Calu3 (cell line): ENCODE measurements around the gene LARP1. TPM values are rescaled to one million over a fixed set of nuclear protein-coding genes. Genes with fewer than 3 reads are reported as not detected.

Experiments used
- BruUV-seq: library from RNA; stranded (reverse); fragments of 400-500 nt; replicated peaks from 2 replicates; lab custom pipeline; 2021; lab: Mats Ljungman, UMichigan
- CTCF ChIA-PET: fragments of 300-600 bp; sonication (Branson Sonifier 250); formaldehyde crosslinking; loops from one replicate; lab custom pipeline; 2022; ENCODE audit warnings: antibody characterized with exemption; lab: Charles Lee
- DNase-seq: peaks from one replicate; pipeline ENCODE4 v3.0.0; 2022
- H3K27ac Mint-ChIP-seq: one replicate; pipeline ENCODE4 v1.8.0; 2022; ENCODE audit warnings: mixed read lengths; ENCODE audit not compliant: unreplicated experiment
- H3K27me3 Mint-ChIP-seq: one replicate; pipeline ENCODE4 v1.8.0; 2022; ENCODE audit warnings: mixed read lengths; ENCODE audit not compliant: unreplicated experiment
- H3K36me3 Mint-ChIP-seq: one replicate; pipeline ENCODE4 v1.8.0; 2022; ENCODE audit warnings: mild to moderate bottlenecking, moderate library complexity, mixed read lengths; ENCODE audit not compliant: insufficient read depth, unreplicated experiment
- H3K4me1 Mint-ChIP-seq: one replicate; pipeline ENCODE4 v1.8.0; 2022; ENCODE audit warnings: mild to moderate bottlenecking, low read depth, mixed read lengths; ENCODE audit not compliant: unreplicated experiment
- H3K4me3 Mint-ChIP-seq: one replicate; pipeline ENCODE4 v1.8.0; 2022; ENCODE audit warnings: mild to moderate bottlenecking, low read depth, moderate library complexity, mixed read lengths; ENCODE audit not compliant: unreplicated experiment
- H3K9me3 Mint-ChIP-seq: one replicate; pipeline ENCODE4 v1.8.0; 2022; ENCODE audit warnings: low read depth, mixed read lengths; ENCODE audit not compliant: unreplicated experiment
- CTCF ChIP-seq: fragments of 200-600 bp; IDR thresholded peaks from one replicate; pipeline ENCODE4 v1.8.0; 2022; ENCODE audit warnings: antibody characterized with exemption; ENCODE audit not compliant: unreplicated experiment
- intact Hi-C: fragments of 100-400 bp; cut with micrococcal nuclease; formaldehyde crosslinking; loops from one replicate; pipeline ENCODE4 v1.10.0; 2022; ENCODE audit not compliant: unreplicated experiment
- total RNA-seq: library from RNA; stranded (reverse); gene quantifications from 2 replicates; pipeline ENCODE4 v1.2.3, GENCODE V29; 2022

Gene LARP1
- total RNA-seq, 1 experiment from 2014 or later, result 339 TPM

DNA sequence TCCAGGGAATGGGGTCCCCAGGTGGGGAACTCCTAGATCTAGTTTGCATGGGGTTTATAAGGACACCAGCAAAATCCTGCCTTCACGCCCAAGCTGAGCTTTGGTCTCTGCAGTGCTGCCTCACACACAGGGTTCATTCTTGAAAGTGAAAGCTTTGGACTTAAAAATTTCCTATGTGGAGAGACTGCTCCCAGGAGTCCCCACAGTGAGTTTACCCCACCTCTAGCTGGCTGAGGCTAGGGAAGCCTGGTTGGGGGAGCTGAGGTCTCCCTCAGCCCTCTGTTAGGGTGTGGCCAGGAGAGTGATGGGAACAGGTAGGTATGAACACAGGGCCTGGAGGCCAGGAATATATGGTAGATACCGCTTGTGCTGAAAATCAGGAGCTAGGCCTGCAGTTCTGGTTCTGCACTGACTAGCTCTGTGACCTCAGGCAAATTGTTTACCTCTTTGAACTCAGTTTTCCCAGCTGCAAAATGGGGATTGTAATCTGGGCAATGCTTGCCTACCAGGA, 41.5 kb upstream of the LARP1 start:
- Mint-ChIP-seq H3K9me3 (no peaks in the 10 kb centered on the region), H3K27me3 (no peaks in the 10 kb centered on the region), H3K4me1 (peaks cover 44% of the 10 kb centered on the region), H3K4me3 (peak overlapping the region; percentile 63), H3K36me3 (peaks cover 10% of the 10 kb centered on the region), H3K27ac (peak overlapping the region; percentile 66)
- BruUV-seq, result TSS peak; percentile 47
- intact Hi-C loops, result loop anchor here (1.0 to 2.0 kb wide), 3 partner anchors 31 to 63 kb away; no protein-coding TSS in a partner anchor
- CTCF ChIA-PET, result interaction anchor here (0.5 to 1.7 kb wide), 6 partner anchors 18 to 63 kb away, joined by 3 to 11 read pairs (median 4); no protein-coding TSS in a partner anchor
- no peak for TF ChIP-seq CTCF
- DNase-seq, result peak; percentile 46

GRCh38 chr5:154714266-154714986, 40.8 kb upstream of the LARP1 start:
- H3K27me3 Mint-ChIP-seq, result no peaks in the 10 kb centered on the region
- DNase-seq, result peak; percentile 34
- peak overlapping the region; percentile 52 for H3K4me3 Mint-ChIP-seq
- peaks cover 37% of the 10 kb centered on the region for H3K4me1 Mint-ChIP-seq
- peak overlapping the region; percentile 67 for H3K27ac Mint-ChIP-seq
- H3K36me3 Mint-ChIP-seq, result peaks cover 10% of the 10 kb centered on the region
- no peaks in the 10 kb centered on the region for H3K9me3 Mint-ChIP-seq
- CTCF ChIA-PET, result interaction anchor here (0.5 to 1.3 kb wide), 7 partner anchors 24 to 65 kb away, joined by 3 to 11 read pairs (median 4); no protein-coding TSS in a partner anchor
- intact Hi-C loops, result no loop called here
- no TSS peak for BruUV-seq
- no peak for TF ChIP-seq CTCF

GRCh38 chr5:154721481-154722058, 33.6 kb upstream of the LARP1 start:
- BruUV-seq, result no TSS peak
- Mint-ChIP-seq H3K4me1 (no peaks in the 10 kb centered on the region), H3K27ac (no peak overlapping the region)

DNA sequence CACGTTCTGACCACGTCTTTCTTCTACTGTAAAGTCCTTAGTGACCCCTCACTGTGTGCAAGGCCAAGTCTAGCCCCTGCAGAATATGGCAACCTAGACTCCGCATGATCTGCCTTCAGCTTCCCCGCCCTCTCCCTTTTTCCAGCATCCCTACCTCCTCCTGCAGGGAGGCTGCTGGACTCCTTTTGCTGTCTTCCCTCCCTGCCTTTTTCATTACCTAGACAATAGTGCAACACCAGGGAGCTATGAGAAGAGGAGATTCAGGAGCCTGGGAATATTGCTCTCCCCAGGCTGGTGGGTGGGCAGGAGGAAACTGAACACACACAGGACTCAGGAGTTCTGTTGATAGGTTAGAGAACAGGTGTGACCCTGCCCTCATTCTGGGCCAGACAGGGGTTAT, 33.1 kb upstream of the LARP1 start:
- no TSS peak for BruUV-seq
- intact Hi-C loops, result no loop called here
- DNase-seq, result no peak
- H3K36me3 Mint-ChIP-seq, result no peaks in the 10 kb centered on the region
- no peaks in the 10 kb centered on the region for H3K4me1 Mint-ChIP-seq
- no peaks in the 10 kb centered on the region for H3K27me3 Mint-ChIP-seq
- CTCF ChIA-PET, result no interaction called here
- H3K4me3 Mint-ChIP-seq, result no peak overlapping the region
- H3K9me3 Mint-ChIP-seq, result no peaks in the 10 kb centered on the region
- TF ChIP-seq CTCF, result no peak
- H3K27ac Mint-ChIP-seq, result no peak overlapping the region

More at GRCh38 chr5:154721481-154722058, 33.6 kb upstream of the LARP1 start:
- Mint-ChIP-seq H3K4me3 (no peak overlapping the region), H3K9me3 (no peaks in the 10 kb centered on the region), H3K36me3 (no peaks in the 10 kb centered on the region), H3K27me3 (no peaks in the 10 kb centered on the region)
- no peak for DNase-seq
- intact Hi-C loops, result no loop called here
- CTCF ChIA-PET, result no interaction called here
- TF ChIP-seq CTCF, result no peak
